ENCODE measurements around the gene PYGM.

DNA sequence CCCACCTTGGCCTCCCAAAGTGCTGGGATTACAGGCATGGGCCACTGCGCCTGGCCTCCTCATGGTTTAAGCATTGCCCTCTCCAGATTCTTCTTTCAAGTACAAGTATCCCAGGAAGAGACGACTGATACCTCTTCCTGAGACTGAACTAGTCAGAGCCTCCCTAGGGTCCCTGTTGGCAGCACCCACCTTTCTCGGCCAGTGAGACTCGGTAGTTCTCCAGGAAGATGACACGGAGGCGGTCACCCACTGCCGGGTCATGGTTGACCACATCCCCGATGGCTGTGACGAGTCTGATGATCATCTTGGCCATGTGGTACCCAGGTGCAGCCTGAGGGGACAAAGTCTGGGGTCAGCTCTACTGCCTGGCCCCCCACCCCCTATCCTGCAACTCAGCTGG lies 8.6 kb downstream of the PYGM start:
- TF ChIP-seq, protein P1, sequence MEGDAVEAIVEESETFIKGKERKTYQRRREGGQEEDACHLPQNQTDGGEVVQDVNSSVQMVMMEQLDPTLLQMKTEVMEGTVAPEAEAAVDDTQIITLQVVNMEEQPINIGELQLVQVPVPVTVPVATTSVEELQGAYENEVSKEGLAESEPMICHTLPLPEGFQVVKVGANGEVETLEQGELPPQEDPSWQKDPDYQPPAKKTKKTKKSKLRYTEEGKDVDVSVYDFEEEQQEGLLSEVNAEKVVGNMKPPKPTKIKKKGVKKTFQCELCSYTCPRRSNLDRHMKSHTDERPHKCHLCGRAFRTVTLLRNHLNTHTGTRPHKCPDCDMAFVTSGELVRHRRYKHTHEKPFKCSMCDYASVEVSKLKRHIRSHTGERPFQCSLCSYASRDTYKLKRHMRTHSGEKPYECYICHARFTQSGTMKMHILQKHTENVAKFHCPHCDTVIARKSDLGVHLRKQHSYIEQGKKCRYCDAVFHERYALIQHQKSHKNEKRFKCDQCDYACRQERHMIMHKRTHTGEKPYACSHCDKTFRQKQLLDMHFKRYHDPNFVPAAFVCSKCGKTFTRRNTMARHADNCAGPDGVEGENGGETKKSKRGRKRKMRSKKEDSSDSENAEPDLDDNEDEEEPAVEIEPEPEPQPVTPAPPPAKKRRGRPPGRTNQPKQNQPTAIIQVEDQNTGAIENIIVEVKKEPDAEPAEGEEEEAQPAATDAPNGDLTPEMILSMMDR (IDR thresholded peaks at IDR 0.05), result no peak
- no peak for TF ChIP-seq POLR2A (IDR thresholded peaks at IDR 0.05)

Data from lower leg skin (tissue), 3 donors.